ENCODE measurements around the gene TRNT1. TPM values are rescaled to one million over a fixed set of nuclear protein-coding genes. Genes with fewer than 3 reads are reported as not detected.

TRNT1 gene
- total and polyA plus RNA-seq, 2 of the 8 experiments (the other 6 are each of a cell fraction or from before 2014, with no cell fraction given) = 7.2 to 33.1 TPM

GRCh38 chr3:3178498-3179328, 52.0 kb downstream of the TRNT1 start:
- CTCF ChIA-PET (ENCODE audit: partially characterized antibody) = interaction anchor here (1.0 to 1.2 kb wide), 2 partner anchors 16 to 21 kb away, joined by 3 read pairs; no protein-coding TSS in a partner anchor
- WGBS, 2 experiments (ENCODE audit: extremely low coverage in 1 of 2, insufficient coverage in 1 of 2, insufficient read length in 1 of 2, insufficient replicate concordance in 2 of 2, low coverage in 1 of 2, low lambda C conversion rate in 2 of 2, missing lambda C conversion rate in 1 of 2) = 43% methylated on average over 16 of the region's 16 CpGs; no CpG with 5 or more reads in 1 of the 2 experiments

More at GRCh38 chr3:3178498-3179328, 52.0 kb downstream of the TRNT1 start:
- H3K79me2 ChIP-seq (ENCODE audit: control insufficient read depth in 1 of 2, insufficient read depth in 2 of 2, low read length in 2 of 2) = peaks cover 13 to 37% of the 10 kb centered on the region in 2 experiments
- peak overlapping the region; percentile 26; the same call in 1 of the 2 replicates for H2AFZ ChIP-seq (ENCODE audit: low read length)
- no peak overlapping the region for H3K56ac ChIP-seq (replicated peaks; ENCODE audit: insufficient read length, low read depth, low read length)
- POLR2A ChIA-PET (ENCODE audit: partially characterized antibody) = interaction anchor here (0.7 to 1.3 kb wide), 2 partner anchors 45 to 186 kb away, joined by 3 read pairs; no protein-coding TSS in a partner anchor
- TF ChIP-seq USF2 (IDR thresholded peaks at IDR 0.05; ENCODE audit: low read length) = no peak
- no peak for TF ChIP-seq SP2 (IDR thresholded peaks at IDR 0.05; ENCODE audit: low read length)
- TF ChIP-seq NRF1 (IDR thresholded peaks at IDR 0.05; ENCODE audit: low read depth, low read length) = no peak
- TF ChIP-seq SUZ12 (IDR thresholded peaks at IDR 0.05; ENCODE audit: low read length) = no peak
- no peak for TF ChIP-seq GABPA (IDR thresholded peaks at IDR 0.05; ENCODE audit: borderline replicate concordance, insufficient read depth, low read length)
- no peak for TF ChIP-seq CTBP2 (IDR thresholded peaks at IDR 0.05; ENCODE audit: borderline replicate concordance, insufficient read depth, insufficient read length, low read length)
- TF ChIP-seq RXRA (IDR thresholded peaks at IDR 0.05; ENCODE audit: insufficient read depth, low read depth, low read length) = no peak
- no peak for TF ChIP-seq YY1 (IDR thresholded peaks at IDR 0.05; ENCODE audit: low read depth, low read length)
- no peak for TF ChIP-seq NANOG (IDR thresholded peaks at IDR 0.05; ENCODE audit: insufficient read depth, low read depth, low read length, poor library complexity, severe bottlenecking)
- H2BK15ac ChIP-seq (ENCODE audit: low read length) = no peak overlapping the region
- H4K91ac ChIP-seq (replicated peaks; ENCODE audit: insufficient read length, low read length) = no peak overlapping the region
- no peak for DNase-seq (ENCODE audit: low read depth in 1 of 2, low spot score in 2 of 2)
- peak overlapping the region; percentile 87 to 92 (median 90) for H3K9ac ChIP-seq (replicated peaks in 1 of 4; ENCODE audit: extremely low read depth in 1 of 4, low read depth in 3 of 4, low read length in 3 of 4)
- H3K4me2 ChIP-seq (ENCODE audit: insufficient read depth in 1 of 2, low read depth in 2 of 2, low read length in 2 of 2) = peak overlapping the region; percentile 72 to 74
- no peaks in the 10 kb centered on the region for H3K27me3 ChIP-seq (replicated peaks in 1 of 4; ENCODE audit: control insufficient read depth in 3 of 4, extremely low read depth in 1 of 4, insufficient read depth in 3 of 4, low read length in 3 of 4)
- no peak for FAIRE-seq
- H3K4me3 ChIP-seq (ENCODE audit: extremely low read depth in 1 of 4, insufficient read depth in 2 of 4, low read depth in 3 of 4, low read length in 4 of 4) = peak overlapping the region; percentile 55 to 94 (median 88)
- H3K36me3 ChIP-seq (ENCODE audit: control insufficient read depth in 2 of 4, insufficient read depth in 4 of 4, low read length in 3 of 4) = peaks cover 4 to 7% (median 4%) of the 10 kb centered on the region in 4 experiments; a peak in 7 of 8 replicates
- no peak overlapping the region for H3K4ac ChIP-seq (replicated peaks; ENCODE audit: insufficient read length, low read depth, low read length)
- no peaks in the 10 kb centered on the region for H3K9me3 ChIP-seq (ENCODE audit: insufficient read depth in 2 of 2, low read depth in 1 of 2, low read length in 1 of 2)
- H2BK12ac ChIP-seq (ENCODE audit: low read depth, low read length) = no peak overlapping the region
- H3K79me1 ChIP-seq (ENCODE audit: low read depth, low read length) = no peaks in the 10 kb centered on the region
- H3K4me1 ChIP-seq (replicated peaks in 1 of 4; ENCODE audit: control insufficient read depth in 3 of 4, insufficient read depth in 4 of 4, low read length in 3 of 4) = peaks cover 0 to 10% (median 4%) of the 10 kb centered on the region in 4 experiments; a peak in 3 of 7 replicates
- H2BK120ac ChIP-seq (replicated peaks; ENCODE audit: low read depth, low read length) = no peak overlapping the region
- H3K14ac ChIP-seq (ENCODE audit: insufficient read length) = no peak overlapping the region
- peak overlapping the region; percentile 79 for H3K27ac ChIP-seq (ENCODE audit: low read depth, low read length)
- H3K18ac ChIP-seq (ENCODE audit: extremely low read depth, low read length) = no peak overlapping the region
- peak overlapping the region; percentile 95; the same call in 1 of the 2 replicates for H4K8ac ChIP-seq (ENCODE audit: extremely low read depth, insufficient read depth, low read length)
- H4K20me1 ChIP-seq (replicated peaks in 1 of 2; ENCODE audit: control insufficient read depth in 1 of 2, insufficient read depth in 2 of 2, low read length in 2 of 2) = no peaks in the 10 kb centered on the region
- no peak overlapping the region; the same call in 1 of the 2 replicates for H2AK5ac ChIP-seq (ENCODE audit: low read depth, low read length)
- H2BK5ac ChIP-seq (ENCODE audit: low read depth, low read length) = no peak overlapping the region
- H3K23me2 ChIP-seq (ENCODE audit: low read depth, low read length) = no peaks in the 10 kb centered on the region
- H4K5ac ChIP-seq (ENCODE audit: insufficient read length, low read depth, low read length) = no peak overlapping the region
- no peak overlapping the region for H3K23ac ChIP-seq (ENCODE audit: insufficient read length)
- no peak overlapping the region for H2BK20ac ChIP-seq (ENCODE audit: low read length)
